Bronchial epithelial cell (primary cell): ENCODE data around the gene ADRM1. TPM values are rescaled to one million over a fixed set of nuclear protein-coding genes. Genes with fewer than 3 reads are reported as not detected.

Experiments
- DNase-seq: peaks from one replicate; pipeline ENCODE4 v3.0.0-alpha.2; 2010; ENCODE audit warnings: low read depth
- FAIRE-seq: peaks from 2 replicates; lab custom pipeline; 2011; peaks lifted over from hg19 to GRCh38; lab: Jason Lieb, UNC
- H3K27me3 ChIP-seq: 2 replicates; pipeline ENCODE4 v1.5.1; 2011; ENCODE audit warnings: low read length; ENCODE audit not compliant: control insufficient read depth, insufficient read depth
- H3K36me3 ChIP-seq: 2 replicates; pipeline ENCODE4 v1.5.1; 2011; ENCODE audit warnings: low read length; ENCODE audit not compliant: control insufficient read depth, insufficient read depth
- H3K4me3 ChIP-seq: 2 replicates; pipeline ENCODE4 v1.5.1; 2011; ENCODE audit warnings: mild to moderate bottlenecking, low read depth, low read length, control low read depth
- CTCF ChIP-seq: IDR thresholded peaks from 2 replicates; pipeline ENCODE4 v1.5.1; 2011; ENCODE audit warnings: mild to moderate bottlenecking, moderate library complexity, low read length, control low read depth, inconsistent platforms; ENCODE audit not compliant: insufficient read depth, severe bottlenecking
- total RNA-seq: library from RNA; depleted of rRNA; stranded (reverse); fragments of >200 nt; gene quantifications from 2 replicates; pipeline ENCODE4 v1.2.1, GENCODE V29; 2014

ADRM1 gene
- total RNA-seq, 1 donor from 2014 or later, result 145 TPM

GRCh38 chr20:62319346-62319909 lies 16.6 kb downstream of the ADRM1 start:
- Histone ChIP-seq H3K4me3 (no peak overlapping the region), H3K36me3 (peaks cover 55% of the 10 kb centered on the region), H3K27me3 (no peaks in the 10 kb centered on the region)
- FAIRE-seq (no peak), DNase-seq (no peak)
- no peak for TF ChIP-seq CTCF

- TF ChIP-seq CTCF, result no peak
- Histone ChIP-seq H3K27me3 (no peaks in the 10 kb centered on the region), H3K36me3 (peaks cover 53% of the 10 kb centered on the region), H3K4me3 (no peak overlapping the region)
- FAIRE-seq (no peak), DNase-seq (no peak)
These were observed 18.0 kb downstream of the ADRM1 start for GRCh38 chr20:62320581-62321354.

GRCh38 chr20:62321521-62321948 lies 18.7 kb downstream of the ADRM1 start:
- Histone ChIP-seq H3K36me3 (peaks cover 49% of the 10 kb centered on the region), H3K27me3 (no peaks in the 10 kb centered on the region), H3K4me3 (no peak overlapping the region)
- FAIRE-seq, result no peak
- TF ChIP-seq CTCF, result no peak
- peak; percentile 26 for DNase-seq

- Histone ChIP-seq H3K36me3 (peaks cover 49% of the 10 kb centered on the region), H3K4me3 (no peak overlapping the region), H3K27me3 (no peaks in the 10 kb centered on the region)
- DNase-seq (no peak), FAIRE-seq (no peak)
- no peak for TF ChIP-seq CTCF
These were observed 19.2 kb downstream of the ADRM1 start for GRCh38 chr20:62321975-62322374.

- Histone ChIP-seq H3K36me3 (peaks cover 50% of the 10 kb centered on the region), H3K27me3 (no peaks in the 10 kb centered on the region)
- FAIRE-seq, result no peak
These were observed 19.8 kb downstream of the ADRM1 start for GRCh38 chr20:62322492-62323041.

More at GRCh38 chr20:62322492-62323041, 19.8 kb downstream of the ADRM1 start:
- H3K4me3 ChIP-seq, result no peak overlapping the region
- TF ChIP-seq CTCF, result no peak
- DNase-seq, result no peak
